SK-N-SH (cell line): Measurements from ENCODE around the gene RASA3. TPM values are rescaled to one million over a fixed set of nuclear protein-coding genes. Genes with fewer than 3 reads are reported as not detected.

Experiments
- CTCF ChIA-PET: fragments of 300-600, 350-600 bp; formaldehyde crosslinking; extraction: SDS; loops from one replicate; lab custom pipeline; 2021; lab: Yijun Ruan, JAX
- POLR2A ChIA-PET: fragments of 350-600 bp; sonication (Branson Sonifier 250); formaldehyde crosslinking; extraction: SDS; loops from one replicate; lab custom pipeline; 2020; ENCODE audit warnings: antibody characterized with exemption, inconsistent platforms; lab: Yijun Ruan, JAX
- DNase-seq: peaks from one replicate; pipeline ENCODE4 v3.0.0; 2012
- H2AFZ ChIP-seq: fragments of 200-600 bp; sonication (generic); 2 replicates; pipeline ENCODE4 v1.8.1; 2016; ENCODE audit warnings: antibody characterized with exemption, mild to moderate bottlenecking, low read depth
- H3F3A ChIP-seq: fragments of 200-600 bp; sonication (generic); replicated peaks from 2 replicates; pipeline ENCODE3; 2016; ENCODE audit warnings: antibody characterized with exemption, mild to moderate bottlenecking; ENCODE audit not compliant: insufficient read depth
- H3K27ac ChIP-seq, 2 experiments: fragments of 200-500 bp in 1 of 2; fragments of 200-600 bp in 1 of 2; sonication (Bioruptor generic) in 1 of 2; sonication (generic), shearing (Covaris generic) in 1 of 2; 2 replicates each; pipeline versions ENCODE4 v1.5.1 to v1.6.1; 2014 to 2016; ENCODE audit warnings: low read depth in 2 of 2, inconsistent platforms in 1 of 2, low read length in 1 of 2, mild to moderate bottlenecking in 1 of 2, mixed read lengths in 1 of 2
- H3K27me3 ChIP-seq: fragments of 200-600 bp; sonication (generic), shearing (Covaris generic); 2 replicates; pipeline ENCODE4 v1.6.1; 2016; ENCODE audit warnings: mixed run types; ENCODE audit not compliant: insufficient read depth
- H3K36me3 ChIP-seq, 2 experiments: fragments of 200-500 bp in 1 of 2; fragments of 200-600 bp in 1 of 2; sonication (Bioruptor generic) in 1 of 2; sonication (generic) in 1 of 2; replicated peaks in 1 of 2; 2 replicates each; pipeline versions ENCODE3 to v1.5.1; 2014 to 2016; ENCODE audit warnings: low read length in 1 of 2, mild to moderate bottlenecking in 1 of 2; ENCODE audit not compliant: insufficient read depth in 2 of 2, control insufficient read depth in 1 of 2
- H3K4me1 ChIP-seq, 2 experiments: fragments of 200-500 bp in 1 of 2; fragments of 200-600 bp in 1 of 2; sonication (Bioruptor generic) in 1 of 2; sonication (generic), shearing (Covaris generic) in 1 of 2; 2 replicates each; pipeline versions ENCODE4 v1.5.1 to v1.6.1; 2014 to 2016; ENCODE audit warnings: low read depth in 1 of 2, low read length in 1 of 2, mixed run types in 1 of 2; ENCODE audit not compliant: insufficient read depth in 2 of 2, control insufficient read depth in 1 of 2
- H3K4me2 ChIP-seq: fragments of 200-600 bp; sonication (generic), shearing (Covaris generic); 2 replicates; pipeline ENCODE4 v1.6.1; 2017; ENCODE audit warnings: mixed run types
- H3K4me3 ChIP-seq, 2 experiments: fragments of 200-500 bp in 1 of 2; fragments of 200-600 bp in 1 of 2; sonication (Bioruptor generic) in 1 of 2; sonication (generic), shearing (Covaris generic) in 1 of 2; 2 replicates each; pipeline versions ENCODE4 v1.5.1 to v1.8.1; 2014 to 2016; ENCODE audit warnings: low read depth in 2 of 2, inconsistent platforms in 1 of 2, low read length in 1 of 2, mild to moderate bottlenecking in 1 of 2, mixed read lengths in 1 of 2, moderate library complexity in 1 of 2
- H3K79me2 ChIP-seq: fragments of 200-600 bp; sonication (generic); 2 replicates; pipeline ENCODE4 v1.8.1; 2017; ENCODE audit warnings: mild to moderate bottlenecking; ENCODE audit not compliant: insufficient read depth
- H3K9ac ChIP-seq: fragments of 200-600 bp; sonication (generic); 2 replicates; pipeline ENCODE4 v1.6.1; 2017; ENCODE audit warnings: mixed run types
- H3K9me2 ChIP-seq: fragments of 200-600 bp; sonication (generic); 2 replicates; pipeline ENCODE4 v1.6.1; 2017; ENCODE audit warnings: mixed run types
- H3K9me3 ChIP-seq: fragments of 200-600 bp; sonication (generic); 2 replicates; pipeline ENCODE4 v1.6.1; 2017; ENCODE audit warnings: mixed run types, mild to moderate bottlenecking, moderate library complexity
- H4K20me1 ChIP-seq: fragments of 200-600 bp; sonication (generic); 2 replicates; pipeline ENCODE4 v1.6.1; 2017; ENCODE audit warnings: mild to moderate bottlenecking, mixed run types; ENCODE audit not compliant: insufficient read depth
- EZH2phosphoT487 ChIP-seq: fragments of 200-600 bp; sonication (generic); IDR thresholded peaks from 2 replicates; pipeline ENCODE4 v1.6.1; 2017; ENCODE audit warnings: low read depth, mixed run types, mild to moderate bottlenecking, antibody characterized with exemption, moderate library complexity, borderline replicate concordance
- FOSL2 ChIP-seq: IDR thresholded peaks from 2 replicates; pipeline ENCODE4 v1.4.0; 2012; ENCODE audit warnings: low read depth, mild to moderate bottlenecking, moderate library complexity, borderline replicate concordance
- FOXM1 ChIP-seq: IDR thresholded peaks from 2 replicates; pipeline ENCODE4 v1.4.0; 2012; ENCODE audit warnings: low read depth, mild to moderate bottlenecking
- IRF3 ChIP-seq: fragments of 150-350 bp; IDR thresholded peaks from 2 replicates; pipeline ENCODE4 v1.6.1; 2016; ENCODE audit warnings: mild to moderate bottlenecking, low read depth, low read length
- MAX ChIP-seq: IDR thresholded peaks from 2 replicates; pipeline ENCODE4 v1.4.0; 2012; ENCODE audit warnings: low read depth
- MXI1 ChIP-seq: IDR thresholded peaks from 2 replicates; pipeline ENCODE4 v1.6.1; 2012; ENCODE audit warnings: mild to moderate bottlenecking, low read depth, low read length, improper control_type of control experiment
- PBX3 ChIP-seq: IDR thresholded peaks from 2 replicates; pipeline ENCODE4; 2012
- RAD21 ChIP-seq: IDR thresholded peaks from 2 replicates; pipeline ENCODE4 v1.6.1; 2012; ENCODE audit warnings: mild to moderate bottlenecking, low read length
- RCOR1 ChIP-seq: fragments of 150-350 bp; IDR thresholded peaks from 2 replicates; pipeline ENCODE4 v1.6.1; 2017; ENCODE audit warnings: antibody characterized with exemption, low read length
- RXRA ChIP-seq: IDR thresholded peaks from 2 replicates; pipeline ENCODE4 v1.4.0; 2012; ENCODE audit warnings: low read depth, mild to moderate bottlenecking, borderline replicate concordance
- SIN3A ChIP-seq: IDR thresholded peaks from 2 replicates; pipeline ENCODE4 v1.6.1; 2012; ENCODE audit warnings: low read depth, mild to moderate bottlenecking, low read length, moderate library complexity, borderline replicate concordance
- SMC3 ChIP-seq: IDR thresholded peaks from 2 replicates; pipeline ENCODE4 v1.6.1; 2012; ENCODE audit warnings: low read depth, low read length, improper control_type of control experiment
- TAF1 ChIP-seq: IDR thresholded peaks from 2 replicates; pipeline ENCODE4 v1.6.1; 2012; ENCODE audit warnings: low read depth, mild to moderate bottlenecking, low read length, moderate library complexity, borderline replicate concordance
- TCF12 ChIP-seq: IDR thresholded peaks from 2 replicates; pipeline ENCODE4 v1.4.0; 2012
- USF1 ChIP-seq: IDR thresholded peaks from 2 replicates; pipeline ENCODE4 v1.4.0; 2012; ENCODE audit warnings: low read depth, borderline replicate concordance
- USF2 ChIP-seq: fragments of 150-350 bp; IDR thresholded peaks from 2 replicates; pipeline ENCODE4 v1.6.1; 2017; ENCODE audit warnings: antibody characterized with exemption, low read length, low read depth, borderline replicate concordance
- YY1 ChIP-seq: IDR thresholded peaks from 2 replicates; pipeline ENCODE4 v1.4.0; 2012; ENCODE audit warnings: low read depth, mild to moderate bottlenecking
- WGBS: methylation state at CpG from one replicate; pipeline ENCODE4 v1.1.6; 2017; ENCODE audit warnings: low lambda C conversion rate; 5-methylcytosine and 5-hydroxymethylcytosine counted together
- polyA plus RNA-seq, 3 experiments: library from polyadenylated mRNA; depleted of rRNA; stranded (reverse); fragments of >200 nt; gene quantifications; 2 replicates each; pipeline ENCODE4 v1.2.3, GENCODE V29; 2012
- TF ChIP-seq, protein P1 (sequence below): IDR thresholded peaks from 2 replicates; pipeline ENCODE4 v1.6.1; 2012; ENCODE audit warnings: mild to moderate bottlenecking, low read depth, low read length, moderate library complexity

Gene RASA3
- polyA plus RNA-seq, 1 of the 3 experiments (the other 2 are of a cell fraction): 25.1 TPM

- no peaks in the 10 kb centered on the region for H3K27me3 ChIP-seq
- H3F3A ChIP-seq: no peaks in the 10 kb centered on the region
- no peaks in the 10 kb centered on the region for H3K79me2 ChIP-seq
- ChIA-PET POLR2A (no interaction called here), CTCF (no interaction called here)
- no peak overlapping the region for H3K27ac ChIP-seq
- H4K20me1 ChIP-seq: no peaks in the 10 kb centered on the region
- H3K36me3 ChIP-seq: no peaks in the 10 kb centered on the region
- DNase-seq: no peak
- peaks cover 0 to 24% of the 10 kb centered on the region in 2 experiments; a peak in 1 of 4 replicates for H3K4me1 ChIP-seq
- 85% methylated on average over 4 of the region's 16 CpGs for WGBS
- no peak overlapping the region for H3K4me2 ChIP-seq
- no peaks in the 10 kb centered on the region for H3K9me2 ChIP-seq
- TF ChIP-seq SMC3 (no peak), EZH2phosphoT487 (no peak), FOSL2 (no peak), TCF12 (no peak), TAF1 (no peak), RXRA (no peak), USF2 (no peak), IRF3 (no peak), MAX (no peak), PBX3 (no peak), USF1 (no peak), MXI1 (no peak), RAD21 (no peak), RCOR1 (no peak), YY1 (no peak), FOXM1 (no peak), SIN3A (no peak)
- TF ChIP-seq, protein P1, sequence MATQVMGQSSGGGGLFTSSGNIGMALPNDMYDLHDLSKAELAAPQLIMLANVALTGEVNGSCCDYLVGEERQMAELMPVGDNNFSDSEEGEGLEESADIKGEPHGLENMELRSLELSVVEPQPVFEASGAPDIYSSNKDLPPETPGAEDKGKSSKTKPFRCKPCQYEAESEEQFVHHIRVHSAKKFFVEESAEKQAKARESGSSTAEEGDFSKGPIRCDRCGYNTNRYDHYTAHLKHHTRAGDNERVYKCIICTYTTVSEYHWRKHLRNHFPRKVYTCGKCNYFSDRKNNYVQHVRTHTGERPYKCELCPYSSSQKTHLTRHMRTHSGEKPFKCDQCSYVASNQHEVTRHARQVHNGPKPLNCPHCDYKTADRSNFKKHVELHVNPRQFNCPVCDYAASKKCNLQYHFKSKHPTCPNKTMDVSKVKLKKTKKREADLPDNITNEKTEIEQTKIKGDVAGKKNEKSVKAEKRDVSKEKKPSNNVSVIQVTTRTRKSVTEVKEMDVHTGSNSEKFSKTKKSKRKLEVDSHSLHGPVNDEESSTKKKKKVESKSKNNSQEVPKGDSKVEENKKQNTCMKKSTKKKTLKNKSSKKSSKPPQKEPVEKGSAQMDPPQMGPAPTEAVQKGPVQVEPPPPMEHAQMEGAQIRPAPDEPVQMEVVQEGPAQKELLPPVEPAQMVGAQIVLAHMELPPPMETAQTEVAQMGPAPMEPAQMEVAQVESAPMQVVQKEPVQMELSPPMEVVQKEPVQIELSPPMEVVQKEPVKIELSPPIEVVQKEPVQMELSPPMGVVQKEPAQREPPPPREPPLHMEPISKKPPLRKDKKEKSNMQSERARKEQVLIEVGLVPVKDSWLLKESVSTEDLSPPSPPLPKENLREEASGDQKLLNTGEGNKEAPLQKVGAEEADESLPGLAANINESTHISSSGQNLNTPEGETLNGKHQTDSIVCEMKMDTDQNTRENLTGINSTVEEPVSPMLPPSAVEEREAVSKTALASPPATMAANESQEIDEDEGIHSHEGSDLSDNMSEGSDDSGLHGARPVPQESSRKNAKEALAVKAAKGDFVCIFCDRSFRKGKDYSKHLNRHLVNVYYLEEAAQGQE: no peak
- no peak overlapping the region for H3K9ac ChIP-seq
- no peak overlapping the region for H3K4me3 ChIP-seq
- no peaks in the 10 kb centered on the region for H3K9me3 ChIP-seq
- H2AFZ ChIP-seq: no peak overlapping the region
Observed at GRCh38 chr13:113939944-113940297, 192.5 kb downstream of the RASA3 start.
